GM23338 (cell line): ENCODE measurements around the gene KIF4A. TPM values are rescaled to one million over a fixed set of nuclear protein-coding genes. Genes with fewer than 3 reads are reported as not detected.
A peak's percentile ranks its signal among the peaks of the same experiment; 100 is the strongest.

Experiments
- ATAC-seq: fragments of 200-7000 bp; cut with Tn5 transposase; 3 replicates; pipeline ENCODE4 v1.9.1; 2020
- DNase-seq: peaks from one replicate; pipeline ENCODE4 v3.0.0-alpha.2; 2015; ENCODE audit warnings: low spot score
- H2AFZ ChIP-seq: fragments of 200-600 bp; sonication (generic); 2 replicates; pipeline ENCODE4 v1.8.0; 2016; ENCODE audit warnings: antibody characterized with exemption, mild to moderate bottlenecking, moderate library complexity
- H3F3A ChIP-seq: fragments of 200-600 bp; sonication (generic); replicated peaks from 2 replicates; pipeline ENCODE4 v1.8.0; 2017; ENCODE audit warnings: antibody characterized with exemption, mixed run types, low read depth
- H3K27ac ChIP-seq: fragments of 200-600 bp; sonication (generic); 2 replicates; pipeline ENCODE4 v1.6.1; 2016; ENCODE audit warnings: low read depth
- H3K27me3 ChIP-seq: fragments of 200-600 bp; sonication (generic); 2 replicates; pipeline ENCODE4 v1.8.0; 2016; ENCODE audit warnings: mild to moderate bottlenecking, mixed run types, moderate library complexity; ENCODE audit not compliant: insufficient read depth
- H3K36me3 ChIP-seq: fragments of 200-600 bp; sonication (generic); 2 replicates; pipeline ENCODE4 v1.8.0; 2016; ENCODE audit warnings: mild to moderate bottlenecking; ENCODE audit not compliant: insufficient read depth
- H3K4me1 ChIP-seq: fragments of 200-600 bp; sonication (generic); 2 replicates; pipeline ENCODE4 v1.8.0; 2016; ENCODE audit warnings: mild to moderate bottlenecking, moderate library complexity; ENCODE audit not compliant: insufficient read depth
- H3K4me2 ChIP-seq: fragments of 200-600 bp; sonication (generic); 2 replicates; pipeline ENCODE4 v1.7.1; 2017; ENCODE audit warnings: mixed run types
- H3K4me3 ChIP-seq: fragments of 200-600 bp; sonication (generic); 2 replicates; pipeline ENCODE4 v1.6.1; 2016; ENCODE audit warnings: mixed run types
- H3K79me2 ChIP-seq: fragments of 200-600 bp; sonication (generic); replicated peaks from 2 replicates; pipeline ENCODE4 v1.8.0; 2017; ENCODE audit warnings: mild to moderate bottlenecking; ENCODE audit not compliant: insufficient read depth
- H3K9me2 ChIP-seq: fragments of 200-600 bp; sonication (generic); 2 replicates; pipeline ENCODE4 v1.8.0; 2017; ENCODE audit not compliant: insufficient read depth
- H4K20me1 ChIP-seq: fragments of 200-600 bp; sonication (generic); replicated peaks from 2 replicates; pipeline ENCODE4 v1.8.0; 2017; ENCODE audit warnings: mild to moderate bottlenecking; ENCODE audit not compliant: insufficient read depth
- H3K27ac Mint-ChIP-seq: 2 replicates; pipeline ENCODE4 v1.8.0; 2020; ENCODE audit warnings: inconsistent platforms, mild to moderate bottlenecking, moderate library complexity, mixed read lengths
- H3K27me3 Mint-ChIP-seq: 3 replicates; pipeline ENCODE4 v1.8.0; 2022; ENCODE audit warnings: low read depth, mild to moderate bottlenecking, moderate library complexity, mixed read lengths, inconsistent platforms; ENCODE audit not compliant: insufficient read depth, poor library complexity
- H3K36me3 Mint-ChIP-seq: 3 replicates; pipeline ENCODE4 v1.8.0; 2021; ENCODE audit warnings: low read depth, mild to moderate bottlenecking, inconsistent platforms, moderate library complexity, mixed read lengths
- H3K4me1 Mint-ChIP-seq: 3 replicates; pipeline ENCODE4 v1.8.0; 2020; ENCODE audit warnings: mild to moderate bottlenecking, inconsistent platforms, mixed read lengths
- H3K4me3 Mint-ChIP-seq: 3 replicates; pipeline ENCODE4 v1.8.0; 2021; ENCODE audit warnings: moderate library complexity, mild to moderate bottlenecking, inconsistent platforms, mixed read lengths
- H3K9me3 Mint-ChIP-seq: 3 replicates; pipeline ENCODE4 v1.8.0; 2020; ENCODE audit warnings: moderate library complexity, mild to moderate bottlenecking, inconsistent platforms, mixed read lengths
- CREB1 ChIP-seq: fragments of 250-450 bp; sonication (Bioruptor Pico); IDR thresholded peaks from 2 replicates; pipeline ENCODE4 v1.5.0; 2020; ENCODE audit warnings: low read depth, mild to moderate bottlenecking, moderate library complexity
- ETS1 ChIP-seq: IDR thresholded peaks from 2 replicates; pipeline ENCODE4 v1.6.1; 2016; ENCODE audit warnings: antibody characterized with exemption
- EZH2 ChIP-seq: fragments of 200-600 bp; sonication (generic); IDR thresholded peaks from one replicate; pipeline ENCODE4 v1.8.0; 2017; ENCODE audit warnings: antibody characterized with exemption, mild to moderate bottlenecking, low read depth; ENCODE audit not compliant: unreplicated experiment
- EZH2phosphoT487 ChIP-seq: fragments of 200-600 bp; sonication (generic); IDR thresholded peaks from one replicate; pipeline ENCODE4 v1.8.1; 2018; ENCODE audit warnings: antibody characterized with exemption; ENCODE audit not compliant: unreplicated experiment
- JUNB ChIP-seq: IDR thresholded peaks from one replicate; pipeline ENCODE4 v1.6.1; 2016; ENCODE audit warnings: antibody characterized with exemption; ENCODE audit not compliant: unreplicated experiment
- NANOG ChIP-seq: IDR thresholded peaks from 2 replicates; pipeline ENCODE4 v1.6.1; 2016; ENCODE audit warnings: antibody characterized with exemption, borderline replicate concordance
- POLR2AphosphoS5 ChIP-seq: IDR thresholded peaks from 2 replicates; pipeline ENCODE4 v1.6.1; 2016; ENCODE audit warnings: antibody characterized with exemption, low read depth
- REST ChIP-seq: IDR thresholded peaks from one replicate; pipeline ENCODE4 v1.6.1; 2018; ENCODE audit warnings: antibody characterized with exemption; ENCODE audit not compliant: unreplicated experiment
- STAT1 ChIP-seq: IDR thresholded peaks from one replicate; pipeline ENCODE4 v1.6.1; 2016; ENCODE audit warnings: antibody characterized with exemption; ENCODE audit not compliant: unreplicated experiment
- ZNF114 ChIP-seq: fragments of 250-450 bp; sonication (Bioruptor Pico); IDR thresholded peaks from 2 replicates; pipeline ENCODE4 v1.5.0; 2020; ENCODE audit warnings: mild to moderate bottlenecking, moderate library complexity
- ZNF331 ChIP-seq: fragments of 250-450 bp; sonication (Bioruptor Pico); IDR thresholded peaks from 2 replicates; pipeline ENCODE4 v1.5.0; 2020; ENCODE audit warnings: low read depth, mild to moderate bottlenecking, moderate library complexity
- ZNF462 ChIP-seq: fragments of 250-450 bp; sonication (Bioruptor Pico); IDR thresholded peaks from 2 replicates; pipeline ENCODE4 v1.5.0; 2020; ENCODE audit warnings: mild to moderate bottlenecking, moderate library complexity
- polyA plus RNA-seq: library from polyadenylated mRNA; unstranded; fragments of >200 nt; fragmentation: Nextera tagmentation; extraction: Ambion mirVana; gene quantifications from 2 replicates; pipeline ENCODE4 v1.2.1, GENCODE V29; 2016
- total RNA-seq: library from RNA; depleted of rRNA; stranded (reverse); fragments of >200 nt; shearing (Covaris generic); gene quantifications from 2 replicates; pipeline ENCODE4 v1.2.3, GENCODE V29; 2014
- TF ChIP-seq, protein P1 (sequence below), 2 experiments: fragments of 200-600 bp in 1 of 2; sonication (generic) in 1 of 2; conservative IDR thresholded peaks; 2 replicates each; pipeline versions ENCODE4 v1.5.1 to v1.6.1; 2016 to 2017; ENCODE audit warnings: antibody characterized with exemption in 2 of 2, low read depth in 2 of 2, mild to moderate bottlenecking in 2 of 2, moderate library complexity in 1 of 2

Gene KIF4A
- total and polyA plus RNA-seq, 2 experiments from 2014 or later, result 21.5 to 27.6 TPM

DNA sequence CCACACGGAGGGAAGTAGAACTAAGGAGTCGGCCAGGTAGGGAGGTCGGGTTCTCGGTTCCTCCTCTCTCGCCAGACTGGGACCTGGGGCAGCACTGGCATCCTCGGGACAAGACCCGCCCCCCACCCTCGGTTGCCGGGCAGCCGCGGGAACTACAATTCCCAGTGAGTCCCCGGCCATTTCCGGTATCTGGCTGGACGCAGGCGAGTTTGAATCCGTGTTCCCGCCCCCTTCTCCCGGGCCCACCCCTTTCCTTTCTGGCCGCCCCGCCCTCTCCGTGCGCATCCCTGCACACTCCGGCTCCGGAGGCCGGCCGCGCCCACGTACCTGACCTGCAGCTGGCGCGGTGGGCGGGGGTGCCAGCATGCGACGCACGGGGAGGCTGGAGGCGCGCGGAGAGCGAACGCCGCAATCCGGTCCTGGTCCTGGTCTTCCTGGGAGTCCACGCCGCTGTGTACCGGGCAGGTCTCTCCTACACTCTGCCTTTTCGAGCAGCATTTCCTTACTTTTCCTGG, 144.5 kb downstream of the KIF4A start:
- H3K27ac ChIP-seq, result peak overlapping the region; percentile 81
- no peaks in the 10 kb centered on the region for H3F3A ChIP-seq
- peak overlapping the region; percentile 98 for H3K27ac Mint-ChIP-seq
- peak; percentile 83 for ATAC-seq
- peaks cover 20% of the 10 kb centered on the region for H3K4me1 Mint-ChIP-seq
- peak; percentile 90 for DNase-seq
- H3K9me3 Mint-ChIP-seq, result no peaks in the 10 kb centered on the region
- H3K36me3 ChIP-seq, result no peaks in the 10 kb centered on the region
- peaks cover 20% of the 10 kb centered on the region for H3K36me3 Mint-ChIP-seq
- H3K27me3 Mint-ChIP-seq, result peaks cover 4% of the 10 kb centered on the region
- H3K4me1 ChIP-seq, result no peaks in the 10 kb centered on the region; the same call in 1 of the 2 replicates
- H3K4me3 ChIP-seq, result peak overlapping the region; percentile 81
- H4K20me1 ChIP-seq, result no peaks in the 10 kb centered on the region
- H2AFZ ChIP-seq, result peak overlapping the region; percentile 90
- H3K79me2 ChIP-seq, result no peaks in the 10 kb centered on the region
- H3K27me3 ChIP-seq, result no peaks in the 10 kb centered on the region
- peak overlapping the region; percentile 90 for H3K4me3 Mint-ChIP-seq
- no peaks in the 10 kb centered on the region for H3K9me2 ChIP-seq
- peak overlapping the region; percentile 83 for H3K4me2 ChIP-seq
- no peak for TF ChIP-seq ZNF462
- TF ChIP-seq EZH2, result no peak
- TF ChIP-seq NANOG, result no peak
- no peak for TF ChIP-seq STAT1
- TF ChIP-seq ZNF331 (CRISPR knock-in tag), result no peak
- no peak for TF ChIP-seq JUNB
- TF ChIP-seq, protein P1, sequence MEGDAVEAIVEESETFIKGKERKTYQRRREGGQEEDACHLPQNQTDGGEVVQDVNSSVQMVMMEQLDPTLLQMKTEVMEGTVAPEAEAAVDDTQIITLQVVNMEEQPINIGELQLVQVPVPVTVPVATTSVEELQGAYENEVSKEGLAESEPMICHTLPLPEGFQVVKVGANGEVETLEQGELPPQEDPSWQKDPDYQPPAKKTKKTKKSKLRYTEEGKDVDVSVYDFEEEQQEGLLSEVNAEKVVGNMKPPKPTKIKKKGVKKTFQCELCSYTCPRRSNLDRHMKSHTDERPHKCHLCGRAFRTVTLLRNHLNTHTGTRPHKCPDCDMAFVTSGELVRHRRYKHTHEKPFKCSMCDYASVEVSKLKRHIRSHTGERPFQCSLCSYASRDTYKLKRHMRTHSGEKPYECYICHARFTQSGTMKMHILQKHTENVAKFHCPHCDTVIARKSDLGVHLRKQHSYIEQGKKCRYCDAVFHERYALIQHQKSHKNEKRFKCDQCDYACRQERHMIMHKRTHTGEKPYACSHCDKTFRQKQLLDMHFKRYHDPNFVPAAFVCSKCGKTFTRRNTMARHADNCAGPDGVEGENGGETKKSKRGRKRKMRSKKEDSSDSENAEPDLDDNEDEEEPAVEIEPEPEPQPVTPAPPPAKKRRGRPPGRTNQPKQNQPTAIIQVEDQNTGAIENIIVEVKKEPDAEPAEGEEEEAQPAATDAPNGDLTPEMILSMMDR (conservative IDR thresholded peaks at IDR 0.05; ENCODE audit: low read depth in 2 of 2), result no peak
- no peak for TF ChIP-seq REST
- no peak for TF ChIP-seq EZH2phosphoT487
- TF ChIP-seq ZNF114 (CRISPR knock-in tag), result no peak
- TF ChIP-seq CREB1 (CRISPR knock-in tag), result no peak
- peak; percentile 72 for TF ChIP-seq POLR2AphosphoS5
- TF ChIP-seq ETS1, result peak; percentile 37; the same call in 1 of the 2 replicates
